Raji (cell line): ENCODE measurements around the gene CAB39L.

Experiments
- POLR2A ChIP-seq: IDR thresholded peaks from 2 replicates; pipeline ENCODE4 v1.6.1; 2011; ENCODE audit warnings: low read depth, low read length, control low read depth; ENCODE audit not compliant: insufficient read depth

CAB39L gene

DNA sequence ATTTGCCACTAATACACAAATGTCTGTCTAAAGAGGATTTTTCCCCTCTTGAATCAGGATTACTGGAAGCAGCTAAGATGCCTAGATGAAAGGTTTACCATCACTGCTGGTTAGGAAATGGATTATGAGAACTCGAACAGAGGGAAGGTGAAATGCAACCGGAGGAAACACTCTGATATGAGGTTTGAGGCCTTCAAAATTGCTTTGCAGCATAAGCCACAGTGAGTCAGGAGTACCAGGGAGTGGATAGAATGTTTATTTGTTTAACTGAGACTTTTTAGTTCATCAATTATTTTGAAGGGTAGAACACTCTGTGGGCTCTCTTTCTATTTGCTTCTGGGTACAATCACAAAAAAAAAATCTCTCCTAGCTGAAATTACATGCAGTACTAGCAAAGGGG is 178.0 kb downstream of the CAB39L start:
- no peak for TF ChIP-seq POLR2A

DNA sequence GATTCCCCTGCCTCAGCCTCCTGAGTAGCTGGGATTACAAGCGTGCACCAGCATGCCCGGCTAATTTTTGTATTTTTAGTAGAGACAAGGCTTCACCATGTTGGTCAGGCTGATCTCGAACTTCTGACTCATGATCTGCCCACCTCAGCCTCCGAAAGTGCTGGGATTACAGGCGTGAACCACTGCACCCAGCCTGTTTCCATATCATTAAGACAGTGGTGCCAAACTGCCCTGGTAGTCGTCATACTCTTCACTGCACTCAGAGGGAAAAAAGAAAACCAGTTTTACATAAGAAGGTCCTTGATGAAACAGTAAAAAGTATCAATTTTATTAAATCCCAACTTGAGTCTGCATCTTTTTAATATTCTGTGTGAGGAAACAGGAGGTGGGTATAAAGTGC is 181.2 kb downstream of the CAB39L start:
- TF ChIP-seq POLR2A: no peak

DNA sequence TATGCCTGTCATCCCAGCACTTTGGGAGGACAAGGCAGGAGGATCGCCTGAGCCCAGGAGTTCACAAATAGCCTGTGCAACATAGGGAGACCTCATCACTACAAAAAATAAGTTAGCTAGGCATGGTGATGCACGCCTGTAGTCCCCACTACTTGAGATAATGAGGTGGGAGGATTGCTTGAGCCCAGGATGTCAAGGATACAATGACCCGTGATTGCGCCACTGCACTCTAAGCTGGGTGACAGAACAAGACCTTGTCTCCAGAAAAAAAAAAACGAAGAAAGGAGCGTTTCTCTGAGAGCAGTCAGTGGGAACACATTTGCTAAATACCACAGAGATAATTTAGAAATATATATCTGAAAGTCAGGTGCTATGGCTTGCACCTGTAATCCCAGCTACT is 184.3 kb downstream of the CAB39L start:
- no peak for TF ChIP-seq POLR2A
